Measurements from ENCODE around the gene TTBK2. TPM values are rescaled to one million over a fixed set of nuclear protein-coding genes. Genes with fewer than 3 reads are reported as not detected.

The TTBK2 gene
- total RNA-seq, 1 donor from 2014 or later = 32.4 TPM

GRCh38 chr15:42805266-42805665 lies 115.3 kb downstream of the TTBK2 start:
- peaks cover 2% of the 10 kb centered on the region for H3K27me3 Mint-ChIP-seq (ENCODE audit: insufficient read depth, low read depth)
- H3K9me3 Mint-ChIP-seq = no peaks in the 10 kb centered on the region
- Histone ChIP-seq H2AFZ (replicated peaks) (no peak overlapping the region), H3K27ac (no peak overlapping the region), H3F3A (ENCODE audit: low read depth) (no peaks in the 10 kb centered on the region), H4K20me1 (ENCODE audit: low read depth) (no peaks in the 10 kb centered on the region), H3K4me1 (no peaks in the 10 kb centered on the region), H3K27me3 (no peaks in the 10 kb centered on the region), H3K9ac (no peak overlapping the region), H3K36me3 (no peaks in the 10 kb centered on the region), H3K4me3 (no peak overlapping the region), H3K9me3 (ENCODE audit: low read depth) (no peaks in the 10 kb centered on the region), H3K79me2 (ENCODE audit: low read depth) (no peaks in the 10 kb centered on the region), H3K4me2 (no peak overlapping the region)
- peaks cover 3% of the 10 kb centered on the region for H3K4me1 Mint-ChIP-seq
- DNase-seq (ENCODE audit: low spot score) = no peak
- H3K27ac Mint-ChIP-seq = peak overlapping the region; percentile 4
- H3K36me3 Mint-ChIP-seq = peaks cover 19% of the 10 kb centered on the region
- TF ChIP-seq EZH2phosphoT487 (IDR thresholded peaks at IDR 0.05) = no peak
- TF ChIP-seq EZH2 (IDR thresholded peaks at IDR 0.05) = no peak
- no peak for TF ChIP-seq CTCF (IDR thresholded peaks at IDR 0.05)
- no peak overlapping the region for H3K4me3 Mint-ChIP-seq

- peaks cover 2% of the 10 kb centered on the region for H3K27me3 Mint-ChIP-seq (ENCODE audit: insufficient read depth, low read depth)
- Histone ChIP-seq H3K4me1 (no peaks in the 10 kb centered on the region), H3K79me2 (ENCODE audit: low read depth) (no peaks in the 10 kb centered on the region), H3K27ac (no peak overlapping the region), H3K36me3 (no peaks in the 10 kb centered on the region), H3K9me3 (ENCODE audit: low read depth) (no peaks in the 10 kb centered on the region), H2AFZ (replicated peaks) (no peak overlapping the region), H3F3A (ENCODE audit: low read depth) (no peaks in the 10 kb centered on the region), H3K9ac (no peak overlapping the region), H4K20me1 (ENCODE audit: low read depth) (no peaks in the 10 kb centered on the region), H3K4me2 (no peak overlapping the region), H3K27me3 (no peaks in the 10 kb centered on the region), H3K4me3 (no peak overlapping the region)
- no peak for TF ChIP-seq EZH2phosphoT487 (IDR thresholded peaks at IDR 0.05)
- TF ChIP-seq CTCF (IDR thresholded peaks at IDR 0.05) = no peak
- TF ChIP-seq EZH2 (IDR thresholded peaks at IDR 0.05) = no peak
- H3K9me3 Mint-ChIP-seq = no peaks in the 10 kb centered on the region
- no peak overlapping the region for H3K4me3 Mint-ChIP-seq
- H3K27ac Mint-ChIP-seq = no peak overlapping the region
- peaks cover 19% of the 10 kb centered on the region for H3K36me3 Mint-ChIP-seq
- H3K4me1 Mint-ChIP-seq = peaks cover 3% of the 10 kb centered on the region
- DNase-seq (ENCODE audit: low spot score) = no peak
These were observed 115.8 kb downstream of the TTBK2 start for GRCh38 chr15:42804739-42805138.

- no peaks in the 10 kb centered on the region for H3K27me3 ChIP-seq
- no peak overlapping the region for H3K27ac ChIP-seq
- DNase-seq (ENCODE audit: low spot score) = no peak
- no peak overlapping the region for H3K4me2 ChIP-seq
- H3K36me3 ChIP-seq = no peaks in the 10 kb centered on the region
- Mint-ChIP-seq H3K27me3 (ENCODE audit: insufficient read depth, low read depth) (peaks cover 2% of the 10 kb centered on the region), H3K27ac (no peak overlapping the region), H3K4me1 (no peaks in the 10 kb centered on the region), H3K9me3 (no peaks in the 10 kb centered on the region), H3K4me3 (no peak overlapping the region), H3K36me3 (peaks cover 19% of the 10 kb centered on the region)
- H3K4me1 ChIP-seq = no peaks in the 10 kb centered on the region
- no peaks in the 10 kb centered on the region for H3K9me3 ChIP-seq (ENCODE audit: low read depth)
- H4K20me1 ChIP-seq (ENCODE audit: low read depth) = no peaks in the 10 kb centered on the region
- no peak for TF ChIP-seq EZH2 (IDR thresholded peaks at IDR 0.05)
- TF ChIP-seq EZH2phosphoT487 (IDR thresholded peaks at IDR 0.05) = no peak
- no peak for TF ChIP-seq CTCF (IDR thresholded peaks at IDR 0.05)
- no peaks in the 10 kb centered on the region for H3K79me2 ChIP-seq (ENCODE audit: low read depth)
- H2AFZ ChIP-seq (replicated peaks) = no peak overlapping the region
- no peak overlapping the region for H3K9ac ChIP-seq
- H3F3A ChIP-seq (ENCODE audit: low read depth) = peaks cover 2% of the 10 kb centered on the region
- H3K4me3 ChIP-seq = no peak overlapping the region
These were observed 117.1 kb downstream of the TTBK2 start for GRCh38 chr15:42803436-42803835.

Measured in neural progenitor cell (in vitro differentiated cells).